ENCODE results near the gene VPS72. TPM values are rescaled to one million over a fixed set of nuclear protein-coding genes. Genes with fewer than 3 reads are reported as not detected.

The VPS72 gene
- total RNA-seq, 1 donor from 2014 or later = 75.6 TPM

DNA sequence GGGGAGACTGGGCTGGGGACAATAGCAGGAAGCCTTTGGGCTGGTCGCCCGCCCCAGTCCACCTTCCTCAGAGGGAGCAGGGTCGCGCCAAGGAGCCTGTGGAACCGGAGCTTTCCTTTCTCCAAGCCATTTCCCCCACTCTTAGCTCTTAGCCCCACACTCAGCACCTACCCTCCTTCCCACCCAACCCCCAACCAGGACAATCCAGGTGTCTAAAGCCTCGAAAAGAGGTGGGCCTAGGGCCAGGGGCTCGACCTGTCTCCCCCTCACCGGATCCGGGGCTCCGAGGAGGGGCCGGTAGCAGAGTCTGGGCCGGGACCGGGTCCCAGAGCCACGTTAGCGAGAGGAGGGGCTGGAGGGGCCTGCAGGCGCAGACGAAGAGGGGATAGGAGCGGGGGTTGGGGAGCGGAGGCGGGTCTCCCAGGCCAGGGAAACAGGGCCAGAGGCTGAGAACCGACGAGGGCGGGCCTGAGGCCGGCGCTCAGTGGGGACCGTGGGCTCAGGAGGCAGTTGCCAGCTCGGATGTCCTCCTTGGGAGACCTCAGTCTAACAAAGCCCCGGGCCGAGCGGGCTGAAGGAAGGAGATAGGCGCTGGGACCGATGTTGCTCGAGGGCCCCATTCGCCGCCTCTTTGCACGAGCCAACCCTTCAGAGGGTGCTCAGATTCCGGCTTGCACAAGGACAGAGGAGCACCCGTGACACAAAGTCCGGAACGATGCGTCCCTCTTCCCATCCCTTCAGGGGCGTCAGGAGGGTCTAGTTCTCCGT is 44.5 kb downstream of the VPS72 start:
- DNase-seq (ENCODE audit: low read depth) = no peak

DNA sequence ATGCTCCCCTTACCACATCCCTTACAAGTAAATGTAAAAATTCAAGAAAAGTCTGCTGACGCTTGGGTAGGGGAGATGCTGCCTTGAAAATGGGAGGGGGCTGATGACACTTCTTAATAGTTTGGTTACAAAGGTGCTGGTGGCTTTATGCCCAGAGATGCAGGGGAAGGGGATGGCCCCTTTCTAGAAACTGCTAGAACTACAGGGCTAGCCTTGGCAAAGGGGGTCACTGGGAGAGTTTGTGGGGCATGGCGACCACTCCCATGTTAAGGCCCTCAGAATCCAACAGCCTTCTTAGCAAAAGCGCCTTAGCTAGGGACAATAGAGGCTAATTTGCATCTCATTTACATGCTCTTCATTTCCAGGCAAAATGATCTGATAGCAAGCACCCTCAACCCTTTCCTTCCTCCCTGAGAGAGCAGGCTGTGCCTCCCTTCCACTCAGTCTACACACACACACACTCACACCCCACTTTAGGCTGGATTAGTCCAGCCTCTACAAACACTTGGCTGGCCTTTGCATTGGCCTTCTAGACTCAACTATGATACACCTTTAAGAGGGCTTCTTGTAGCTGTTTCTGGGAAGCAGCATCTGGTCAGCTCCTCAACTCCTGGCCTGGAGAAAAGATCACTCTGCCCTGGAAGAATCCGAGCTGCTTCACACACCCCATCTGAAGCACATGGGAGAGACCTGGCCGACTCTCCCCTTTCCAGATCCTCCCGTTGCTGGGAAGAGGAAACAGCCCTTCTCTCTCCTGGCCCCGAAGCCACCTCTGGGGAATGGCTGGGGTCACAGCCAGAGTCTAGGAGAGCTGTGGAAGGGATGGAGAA is 45.3 kb downstream of the VPS72 start:
- peak; percentile 33 for DNase-seq (ENCODE audit: low read depth)

DNA sequence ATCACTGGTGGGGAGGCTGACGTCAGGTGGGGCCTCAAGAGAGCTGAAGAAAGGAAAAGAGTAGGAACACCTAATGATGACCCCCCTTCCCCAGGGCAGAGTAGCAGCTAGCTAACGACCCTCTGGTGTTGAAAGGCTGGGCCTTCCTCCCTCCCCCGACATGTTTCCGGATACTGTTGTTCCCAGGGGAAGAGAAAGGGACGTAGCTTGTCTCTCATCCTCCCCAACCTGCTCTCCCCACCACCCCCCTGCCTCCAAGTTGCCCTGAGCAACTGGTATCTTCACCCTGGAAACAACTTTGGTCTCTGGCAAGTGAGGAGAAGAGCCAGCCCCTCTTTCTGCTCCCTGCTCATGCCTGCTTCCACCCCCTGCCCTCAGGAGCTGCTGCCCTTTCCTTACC is 46.0 kb downstream of the VPS72 start:
- no peak for DNase-seq (ENCODE audit: low read depth)

DNA sequence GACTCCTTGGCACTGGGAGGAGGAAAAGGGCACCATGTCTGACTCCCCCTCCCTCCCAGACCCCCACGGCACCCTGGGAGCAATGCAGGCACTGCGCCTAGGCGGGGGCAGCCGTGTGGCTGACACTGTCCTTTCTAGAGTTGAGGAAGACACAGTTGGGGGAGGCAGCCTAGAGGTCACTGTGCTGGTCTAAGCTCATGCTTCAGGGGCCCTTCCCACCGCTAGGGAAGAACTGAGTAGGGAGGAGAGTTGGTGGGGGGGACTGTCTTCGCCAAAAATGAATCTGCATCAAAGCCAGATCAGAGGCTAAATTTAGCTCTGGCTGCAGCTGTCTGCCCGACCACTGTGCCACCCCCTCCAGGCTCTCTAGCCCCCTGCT is 47.0 kb downstream of the VPS72 start:
- DNase-seq (ENCODE audit: low read depth) = no peak

DNA sequence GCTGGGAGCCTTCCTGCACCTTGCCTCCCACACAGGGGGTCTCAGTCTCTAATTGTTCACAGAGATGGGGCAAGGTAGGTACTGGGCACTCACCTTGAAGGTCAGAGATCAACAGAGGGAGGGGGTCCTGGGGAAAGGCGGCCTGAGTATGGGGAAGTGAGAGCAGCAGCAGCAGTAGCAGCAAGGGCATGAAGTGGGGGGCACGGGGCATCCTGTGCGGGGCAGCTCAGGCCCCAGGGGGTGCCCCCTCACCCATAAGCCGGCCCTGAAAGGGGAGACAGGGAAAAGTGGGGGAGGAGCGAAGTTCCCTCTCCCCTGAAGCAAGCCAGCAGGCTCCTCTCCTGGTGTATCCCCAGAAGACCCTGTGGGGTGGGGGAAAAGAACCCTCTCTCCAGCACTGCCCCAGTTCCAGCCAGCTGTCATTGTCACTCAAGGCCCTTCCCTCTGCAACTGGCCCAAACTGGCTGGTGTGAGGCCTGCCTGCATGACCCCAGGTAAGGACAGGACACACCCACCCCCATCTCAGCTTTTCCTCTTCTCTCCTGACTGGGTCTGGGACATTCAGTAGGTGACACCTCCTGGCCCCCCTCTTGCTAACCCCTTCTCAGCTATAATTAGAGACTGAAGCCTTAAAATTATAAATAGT is 47.5 kb downstream of the VPS72 start:
- no peak for DNase-seq (ENCODE audit: low read depth)

DNA sequence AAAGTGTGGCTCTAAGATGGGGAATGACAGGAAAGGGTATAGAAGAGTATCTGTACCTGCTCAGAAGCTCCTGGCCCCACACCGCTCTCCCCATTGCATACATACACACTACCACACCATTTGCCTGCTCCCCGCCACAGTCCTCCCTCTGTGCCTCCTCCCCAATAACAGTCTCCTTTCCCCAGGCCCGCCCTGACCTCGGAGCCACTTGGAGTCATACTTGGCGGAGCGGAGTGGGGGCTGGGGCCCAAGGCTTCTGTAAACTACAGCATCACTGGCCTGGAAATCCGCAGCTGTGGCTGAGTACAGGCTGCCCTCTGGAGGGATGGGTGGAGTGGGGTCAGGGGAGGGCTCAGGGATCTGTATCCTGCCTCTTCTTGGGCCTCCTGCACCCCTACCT is 52.2 kb downstream of the VPS72 start:
- DNase-seq (ENCODE audit: low read depth) = no peak

GRCh38 chr1:151135433-151136385 is 54.3 kb downstream of the VPS72 start:
- DNase-seq (ENCODE audit: low read depth) = no peak

- no peak for DNase-seq (ENCODE audit: low read depth)
Observed at GRCh38 chr1:151134991-151135390, 55.0 kb downstream of the VPS72 start.

- DNase-seq (ENCODE audit: low read depth) = no peak
Observed at GRCh38 chr1:151134396-151134795, 55.6 kb downstream of the VPS72 start.

- no peak for DNase-seq (ENCODE audit: low read depth)
Observed at GRCh38 chr1:151133018-151133806, 56.8 kb downstream of the VPS72 start.

- DNase-seq (ENCODE audit: low read depth) = no peak
Observed at GRCh38 chr1:151132335-151133017, 57.5 kb downstream of the VPS72 start.

- DNase-seq (ENCODE audit: low read depth) = no peak
Observed at GRCh38 chr1:151131701-151132334, 58.2 kb downstream of the VPS72 start.

DNA sequence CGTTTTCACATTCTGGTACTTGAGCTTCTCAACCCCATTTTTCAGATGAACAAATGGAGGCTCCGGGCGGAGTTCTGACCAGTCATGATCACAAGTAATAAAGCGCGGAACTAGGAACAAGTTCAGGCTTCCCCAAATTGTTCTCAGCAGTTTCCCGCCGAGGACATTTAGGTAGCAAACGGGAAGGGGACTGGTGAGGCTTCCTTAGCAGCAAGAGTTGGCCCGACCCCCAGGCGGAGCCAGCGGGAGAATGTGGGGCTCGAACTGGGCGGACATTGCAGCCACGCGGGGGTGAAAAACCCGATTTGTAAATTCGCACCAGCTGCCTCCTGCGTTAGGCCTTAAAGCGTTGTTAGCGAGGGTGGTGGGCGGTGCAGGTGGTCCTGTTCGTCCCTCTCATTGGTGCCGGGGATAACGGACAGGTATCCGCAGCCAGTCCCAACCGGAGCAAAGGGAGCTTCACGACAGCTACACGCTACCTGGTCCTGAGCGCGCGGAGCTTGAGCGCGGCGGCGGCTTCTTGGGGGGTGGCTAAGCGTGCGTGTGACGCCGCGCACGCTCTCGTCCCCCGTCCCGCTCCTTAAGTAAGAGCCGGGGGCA is 58.9 kb downstream of the VPS72 start:
- peak; percentile 86 for DNase-seq (ENCODE audit: low read depth)

GRCh38 chr1:151128800-151129199 is 61.2 kb downstream of the VPS72 start:
- DNase-seq (ENCODE audit: low read depth) = no peak

Other genes starting within 250 kb of the VPS72 start
- gene CERS2, start 215.4 kb downstream of the VPS72 start, total RNA-seq = 119 and 202 TPM in 2 replicates
- gene ANXA9, start 207.9 kb downstream of the VPS72 start, total RNA-seq = 0.30 and 1.6 TPM in 2 replicates
- 35.4 and 47.7 TPM in 2 replicates for gene MINDY1, start 183.3 kb downstream of the VPS72 start, total RNA-seq
- 12.5 and 21.6 TPM in 2 replicates for gene PRUNE1, start 181.7 kb downstream of the VPS72 start, total RNA-seq
- gene BNIPL, start 153.6 kb downstream of the VPS72 start, total RNA-seq = 0.40 TPM in 1 of 2 replicates, not detected in the other
- 0.52 and 1.1 TPM in 2 replicates for gene C1orf56, start 142.4 kb downstream of the VPS72 start, total RNA-seq
- gene CDC42SE1, start 130.6 kb downstream of the VPS72 start, total RNA-seq = 80.7 and 134 TPM in 2 replicates
- 6.1 and 6.6 TPM in 2 replicates for gene MLLT11, start 129.8 kb downstream of the VPS72 start, total RNA-seq
- 9.6 and 14.1 TPM in 2 replicates for gene GABPB2, start 119.4 kb downstream of the VPS72 start, total RNA-seq
- 8.4 TPM in 1 of 2 replicates, not detected in the other for gene SEMA6C, start 43.6 kb downstream of the VPS72 start, total RNA-seq
- not detected in 2 replicates for gene TNFAIP8L2, start 33.5 kb downstream of the VPS72 start, total RNA-seq
- gene LYSMD1, start 24.3 kb downstream of the VPS72 start, total RNA-seq = 5.8 and 7.5 TPM in 2 replicates
- 16.8 and 20.0 TPM in 2 replicates for gene SCNM1, start 24.1 kb downstream of the VPS72 start, total RNA-seq
- not detected in 2 replicates for gene TMOD4, start 14.2 kb downstream of the VPS72 start, total RNA-seq
- gene PIP5K1A, start 8.4 kb upstream of the VPS72 start, total RNA-seq = 67.4 and 95.5 TPM in 2 replicates
- gene PSMD4, start 64.5 kb upstream of the VPS72 start, total RNA-seq = 181 and 257 TPM in 2 replicates
- 10.1 and 32.3 TPM in 2 replicates for gene ZNF687, start 92.1 kb upstream of the VPS72 start, total RNA-seq
- 43.4 and 57.0 TPM in 2 replicates for gene PI4KB, start 137.2 kb upstream of the VPS72 start, total RNA-seq
- gene RFX5, start 157.1 kb upstream of the VPS72 start, total RNA-seq = 92.2 and 111 TPM in 2 replicates
- 5.0 and 26.8 TPM in 2 replicates for gene SELENBP1, start 182.5 kb upstream of the VPS72 start, total RNA-seq
- gene PSMB4, start 209.4 kb upstream of the VPS72 start, total RNA-seq = 207 and 403 TPM in 2 replicates

Data from renal cortical epithelial cell (primary cell).